Measurements from ENCODE around the gene KDF1.

DNA sequence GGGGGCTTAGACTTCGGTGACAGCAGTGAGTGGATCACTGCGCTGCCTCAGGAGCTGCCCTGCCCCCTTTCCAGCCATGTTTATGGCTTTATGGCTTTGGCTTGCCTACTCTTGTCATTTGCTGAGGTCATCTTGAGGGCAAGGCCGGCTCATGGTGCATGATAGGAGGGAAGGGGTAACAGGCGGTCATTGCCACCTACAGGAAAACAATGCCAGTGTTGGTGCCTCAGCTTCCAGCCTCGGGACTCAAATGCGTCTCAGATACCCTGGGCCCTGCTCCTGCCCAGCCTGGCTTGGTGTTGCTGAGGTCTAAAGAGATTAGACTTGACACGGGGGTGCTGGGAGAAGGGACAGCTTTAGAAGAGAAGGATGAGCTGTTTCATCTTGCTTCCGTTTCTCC lies 14.5 kb downstream of the KDF1 start:
- no peak for TF ChIP-seq CTCF (IDR thresholded peaks at IDR 0.05)
- no peak for TF ChIP-seq TAF1 (IDR thresholded peaks at IDR 0.05; ENCODE audit: borderline replicate concordance, low read depth, low read length)
- TF ChIP-seq, protein P1, sequence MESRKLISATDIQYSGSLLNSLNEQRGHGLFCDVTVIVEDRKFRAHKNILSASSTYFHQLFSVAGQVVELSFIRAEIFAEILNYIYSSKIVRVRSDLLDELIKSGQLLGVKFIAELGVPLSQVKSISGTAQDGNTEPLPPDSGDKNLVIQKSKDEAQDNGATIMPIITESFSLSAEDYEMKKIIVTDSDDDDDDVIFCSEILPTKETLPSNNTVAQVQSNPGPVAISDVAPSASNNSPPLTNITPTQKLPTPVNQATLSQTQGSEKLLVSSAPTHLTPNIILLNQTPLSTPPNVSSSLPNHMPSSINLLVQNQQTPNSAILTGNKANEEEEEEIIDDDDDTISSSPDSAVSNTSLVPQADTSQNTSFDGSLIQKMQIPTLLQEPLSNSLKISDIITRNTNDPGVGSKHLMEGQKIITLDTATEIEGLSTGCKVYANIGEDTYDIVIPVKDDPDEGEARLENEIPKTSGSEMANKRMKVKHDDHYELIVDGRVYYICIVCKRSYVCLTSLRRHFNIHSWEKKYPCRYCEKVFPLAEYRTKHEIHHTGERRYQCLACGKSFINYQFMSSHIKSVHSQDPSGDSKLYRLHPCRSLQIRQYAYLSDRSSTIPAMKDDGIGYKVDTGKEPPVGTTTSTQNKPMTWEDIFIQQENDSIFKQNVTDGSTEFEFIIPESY (IDR thresholded peaks at IDR 0.05; ENCODE audit: borderline replicate concordance, low read depth): no peak
- TF ChIP-seq YY1 (IDR thresholded peaks at IDR 0.05; ENCODE audit: low read depth): no peak
- TF ChIP-seq POLR2AphosphoS5 (IDR thresholded peaks at IDR 0.05; ENCODE audit: low read depth, low read length): no peak
